GM11168 (cell line): ENCODE measurements around the gene ETV6.

Source experiments
- in situ Hi-C: fragments of 300-500 bp; cut with MboI; formaldehyde crosslinking; loops from one replicate; pipeline ENCODE4 v1.12.0; 2022; ENCODE audit warnings: low sequenced_read_pairs; ENCODE audit not compliant: unreplicated experiment

The ETV6 gene

GRCh38 chr12:11793921-11794710 lies 144.6 kb downstream of the ETV6 start:
- in situ Hi-C loops: no loop called here

DNA sequence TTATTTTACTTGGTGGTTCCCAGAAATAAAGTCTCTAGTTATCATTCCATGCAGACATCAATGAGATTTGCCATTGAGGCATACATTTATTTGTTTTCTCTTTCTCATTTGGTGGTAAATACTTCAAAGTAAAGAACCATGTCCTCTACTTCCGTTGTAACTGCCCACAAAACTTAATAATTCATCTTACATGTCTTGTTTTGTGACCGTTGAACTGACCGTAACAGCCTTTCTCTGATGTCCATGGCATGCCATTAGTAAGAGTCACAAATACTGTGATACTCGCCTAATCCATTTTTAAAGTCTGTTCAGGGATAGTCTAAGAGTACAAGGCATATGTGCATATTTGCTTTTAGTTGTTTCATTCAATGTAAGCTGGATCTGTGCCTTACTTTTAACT lies 145.3 kb downstream of the ETV6 start:
- in situ Hi-C loops: no loop called here

DNA sequence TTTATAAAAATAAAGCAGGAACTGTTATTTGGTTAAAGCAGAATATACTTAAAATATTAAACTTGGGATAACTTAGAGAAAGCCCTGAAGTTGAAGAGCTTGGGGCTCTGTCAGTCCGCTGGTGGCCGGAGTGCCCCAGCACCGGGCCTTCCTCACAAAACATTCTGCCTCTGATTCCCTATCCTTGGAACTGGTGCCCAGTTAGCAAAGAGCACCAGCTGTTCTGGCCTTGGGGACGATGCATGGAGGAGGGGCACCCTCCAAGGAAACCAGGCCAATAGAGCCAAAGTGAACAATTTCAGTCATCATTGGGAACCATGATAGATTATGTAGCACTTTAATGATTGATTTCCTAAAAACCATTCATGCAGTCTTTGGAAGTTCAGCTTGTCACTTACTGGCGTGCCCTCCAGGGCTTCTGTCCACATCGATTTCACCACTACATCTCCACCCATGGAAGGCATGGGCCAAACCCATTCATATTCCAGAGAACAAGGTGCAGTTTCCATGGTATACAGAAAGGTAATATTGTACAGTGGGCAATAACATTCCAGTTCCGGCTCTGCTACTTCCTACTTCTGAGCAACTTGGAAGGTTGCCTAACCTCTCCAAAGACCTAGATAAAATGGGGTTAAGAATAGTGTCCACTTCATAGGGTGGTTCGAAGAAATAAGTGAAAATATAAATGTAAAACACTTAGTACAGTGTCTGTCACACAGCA lies 145.9 kb downstream of the ETV6 start:
- in situ Hi-C loops: no loop called here

DNA sequence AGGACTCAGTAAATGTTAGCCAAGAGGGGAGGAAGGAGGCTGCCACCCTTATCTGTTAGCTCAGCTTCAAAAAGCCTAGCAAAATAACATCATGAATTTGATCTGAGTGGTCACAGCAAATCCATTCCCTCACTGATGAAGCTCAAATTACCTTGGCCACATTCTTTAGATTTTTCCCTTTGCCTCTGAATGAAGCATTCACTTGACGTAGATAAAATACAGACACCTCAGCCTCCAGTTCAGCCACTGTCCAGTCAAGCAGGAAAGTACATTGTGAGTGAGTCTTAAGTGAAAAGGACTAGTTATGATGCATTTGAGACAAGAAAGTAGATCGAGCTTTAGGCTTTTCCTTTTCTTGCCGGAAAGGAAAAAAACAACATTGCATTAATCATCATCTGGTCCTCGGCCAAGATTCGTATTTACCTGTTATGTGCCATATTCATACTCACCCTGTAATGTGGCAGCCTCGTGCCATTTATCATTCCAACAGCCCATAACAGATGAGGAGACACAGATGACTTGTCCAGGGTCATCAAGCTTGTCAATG lies 146.5 kb downstream of the ETV6 start:
- in situ Hi-C loops: no loop called here

- in situ Hi-C loops: no loop called here
Measured at GRCh38 chr12:11797317-11797913, 147.9 kb downstream of the ETV6 start.

- in situ Hi-C loops: no loop called here
Measured at GRCh38 chr12:11798006-11798708, 148.7 kb downstream of the ETV6 start.

- in situ Hi-C loops: no loop called here
Measured at GRCh38 chr12:11798856-11799501, 149.5 kb downstream of the ETV6 start.

- in situ Hi-C loops: no loop called here
Measured at GRCh38 chr12:11799502-11799873, 150.0 kb downstream of the ETV6 start.

- in situ Hi-C loops: no loop called here
Measured at GRCh38 chr12:11801643-11802042, 152.2 kb downstream of the ETV6 start.

GRCh38 chr12:11804130-11804529 lies 154.7 kb downstream of the ETV6 start:
- in situ Hi-C loops: no loop called here

DNA sequence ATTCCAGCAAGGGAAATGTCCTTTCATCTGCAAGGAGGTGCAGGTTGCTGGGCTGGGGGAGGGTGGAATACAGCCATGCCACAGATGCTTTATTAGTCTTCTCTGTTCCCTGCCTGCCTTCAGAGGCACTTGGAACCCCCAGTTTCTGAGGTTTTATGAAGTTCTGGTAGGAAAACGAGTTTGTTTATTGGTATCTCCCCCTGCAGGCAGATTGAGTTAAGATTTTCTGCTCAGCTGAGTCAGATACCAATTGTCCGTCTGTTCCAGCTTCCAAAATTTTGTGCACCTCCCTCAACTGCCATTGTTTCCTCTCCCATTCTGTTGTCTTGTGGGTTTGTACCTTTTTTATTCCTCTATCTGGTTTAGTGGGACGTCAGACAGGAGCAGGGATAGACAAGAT lies 155.6 kb downstream of the ETV6 start:
- in situ Hi-C loops: no loop called here

GRCh38 chr12:11805680-11806079 lies 156.2 kb downstream of the ETV6 start:
- in situ Hi-C loops: no loop called here

- in situ Hi-C loops: no loop called here
Measured at GRCh38 chr12:11807458-11807857, 158.0 kb downstream of the ETV6 start.

DNA sequence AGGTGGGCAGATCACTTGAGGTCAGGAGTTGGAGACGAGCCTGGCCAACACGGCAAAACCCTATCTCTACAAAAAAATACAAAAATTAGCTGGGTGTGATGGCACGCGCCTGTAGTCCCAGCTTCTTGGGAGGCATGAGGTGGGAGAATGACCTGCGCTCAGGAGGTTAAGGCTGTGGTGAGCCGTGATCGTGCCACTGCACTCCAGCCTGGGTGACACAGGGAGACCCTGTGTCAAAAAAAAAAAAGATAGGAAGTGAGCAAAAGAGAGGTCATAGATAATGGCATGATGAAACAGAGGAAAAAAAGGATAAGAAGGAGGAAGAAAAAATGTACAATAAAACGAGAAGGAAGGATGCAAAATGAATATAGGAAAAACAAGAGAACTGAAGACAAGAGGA lies 159.5 kb downstream of the ETV6 start:
- in situ Hi-C loops: no loop called here

DNA sequence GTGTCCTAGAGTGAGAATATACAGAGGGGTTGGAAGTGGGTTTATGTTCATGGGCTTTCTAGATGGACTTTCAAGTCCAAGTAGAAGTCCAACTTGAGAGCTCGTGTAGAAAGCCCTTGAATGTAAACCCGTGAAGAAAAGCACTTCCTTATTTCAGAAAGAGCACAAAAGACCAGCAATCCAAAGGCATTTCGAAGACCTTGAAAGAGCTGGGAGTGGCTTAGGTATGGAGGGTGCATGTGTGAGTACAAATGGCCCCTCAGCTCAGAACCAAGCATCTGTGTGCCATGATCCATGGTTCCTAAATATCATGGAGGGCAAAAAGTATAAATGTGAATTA lies 160.7 kb downstream of the ETV6 start:
- in situ Hi-C loops: no loop called here

GRCh38 chr12:11811008-11811407 lies 161.5 kb downstream of the ETV6 start:
- in situ Hi-C loops: no loop called here

- in situ Hi-C loops: no loop called here
Measured at GRCh38 chr12:11812241-11812585, 162.7 kb downstream of the ETV6 start.

- in situ Hi-C loops: no loop called here
Measured at GRCh38 chr12:11812586-11813437, 163.3 kb downstream of the ETV6 start.

GRCh38 chr12:11813438-11813813 lies 164.0 kb downstream of the ETV6 start:
- in situ Hi-C loops: no loop called here
